ENCODE data around the gene KCP.

Gene KCP

GRCh38 chr7:128837521-128837921, 73.0 kb downstream of the KCP start:
- no peak for DNase-seq

GRCh38 chr7:128836729-128837348, 73.7 kb downstream of the KCP start:
- no peak for DNase-seq

GRCh38 chr7:128835790-128836641, 74.5 kb downstream of the KCP start:
- no peak for DNase-seq

GRCh38 chr7:128835231-128835751, 75.2 kb downstream of the KCP start:
- no peak for DNase-seq

GRCh38 chr7:128833946-128834325, 76.6 kb downstream of the KCP start:
- no peak for DNase-seq

- no peak for DNase-seq
Observed at GRCh38 chr7:128833148-128833945, 77.2 kb downstream of the KCP start.

- DNase-seq = no peak
Observed at GRCh38 chr7:128832880-128833147, 77.7 kb downstream of the KCP start.

- DNase-seq = no peak
Observed at GRCh38 chr7:128831994-128832879, 78.3 kb downstream of the KCP start.

GRCh38 chr7:128831178-128831993, 79.1 kb downstream of the KCP start:
- no peak for DNase-seq

GRCh38 chr7:128830231-128831177, 80.0 kb downstream of the KCP start, which contains the start of gene FLNC:
TSS of gene FLNC (plus strand) at chr7:128830406. CDS start at chr7:128830638, 232 bp downstream.
- peak; percentile 33 for DNase-seq

- DNase-seq = no peak
Observed at GRCh38 chr7:128829391-128830166, 80.9 kb downstream of the KCP start.

GRCh38 chr7:128827971-128828711, 82.4 kb downstream of the KCP start:
- DNase-seq = no peak

- no peak for DNase-seq
Observed at GRCh38 chr7:128827248-128827958, 83.1 kb downstream of the KCP start.

GRCh38 chr7:128826916-128827247, 83.6 kb downstream of the KCP start:
- DNase-seq = no peak

Data from CD4-positive, alpha-beta T cell treated with Interferon gamma for 1 hour (primary cell).